WI38 (cell line): ENCODE data around the gene MERTK.
"Not testable (repeated sequence)": the region's sequence is repeated elsewhere in the genome, so short reads cannot be mapped to it uniquely, and the experiment has no call there.

Experiments used
- H3K4me3 ChIP-seq: 2 replicates; pipeline ENCODE4 v1.5.1; 2011; ENCODE audit warnings: low read depth, mild to moderate bottlenecking, control low read depth, low read length
- TF ChIP-seq, protein P1 (sequence below): IDR thresholded peaks from 2 replicates; pipeline ENCODE4 v1.5.1; 2012; ENCODE audit warnings: low read depth, mild to moderate bottlenecking, control low read depth, low read length

The MERTK gene

DNA sequence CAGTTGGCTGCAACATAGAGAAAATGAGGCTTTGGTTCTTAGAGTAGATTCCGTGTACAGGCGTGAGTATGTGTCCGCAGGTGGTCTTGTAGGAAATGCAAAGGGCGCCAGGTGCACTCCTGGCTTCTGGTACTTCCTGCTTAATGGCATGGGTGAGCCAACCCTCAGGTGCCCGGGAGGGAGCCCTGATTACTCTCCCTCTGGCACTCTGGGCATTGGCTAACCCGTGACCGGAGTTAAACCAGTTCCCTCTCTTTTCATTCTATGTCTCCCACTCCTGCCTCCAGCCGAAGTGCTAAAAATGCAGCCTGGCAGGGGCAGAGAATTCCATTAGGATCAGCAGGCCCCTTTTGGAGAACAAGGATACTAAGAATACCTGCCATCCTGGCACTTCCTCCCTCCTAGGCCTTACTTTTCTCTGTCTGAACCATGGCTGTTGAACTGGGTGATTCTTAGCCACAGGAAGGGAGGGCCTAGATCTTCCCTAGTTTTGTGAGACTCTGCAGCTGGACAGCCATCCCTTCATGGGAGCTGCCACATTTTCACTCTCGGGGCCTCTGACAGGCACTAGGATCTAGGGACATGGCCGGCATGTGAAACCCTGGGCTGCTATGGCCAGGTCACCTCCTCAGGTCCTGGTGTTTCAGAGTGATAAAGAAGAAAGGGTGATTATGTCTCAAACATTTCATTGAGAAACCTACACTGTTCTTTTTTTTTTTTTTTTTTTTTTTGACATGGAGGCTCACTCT lies 6.5 kb downstream of the MERTK start:
- H3K4me3 ChIP-seq = no peak overlapping the region
- TF ChIP-seq, protein P1, sequence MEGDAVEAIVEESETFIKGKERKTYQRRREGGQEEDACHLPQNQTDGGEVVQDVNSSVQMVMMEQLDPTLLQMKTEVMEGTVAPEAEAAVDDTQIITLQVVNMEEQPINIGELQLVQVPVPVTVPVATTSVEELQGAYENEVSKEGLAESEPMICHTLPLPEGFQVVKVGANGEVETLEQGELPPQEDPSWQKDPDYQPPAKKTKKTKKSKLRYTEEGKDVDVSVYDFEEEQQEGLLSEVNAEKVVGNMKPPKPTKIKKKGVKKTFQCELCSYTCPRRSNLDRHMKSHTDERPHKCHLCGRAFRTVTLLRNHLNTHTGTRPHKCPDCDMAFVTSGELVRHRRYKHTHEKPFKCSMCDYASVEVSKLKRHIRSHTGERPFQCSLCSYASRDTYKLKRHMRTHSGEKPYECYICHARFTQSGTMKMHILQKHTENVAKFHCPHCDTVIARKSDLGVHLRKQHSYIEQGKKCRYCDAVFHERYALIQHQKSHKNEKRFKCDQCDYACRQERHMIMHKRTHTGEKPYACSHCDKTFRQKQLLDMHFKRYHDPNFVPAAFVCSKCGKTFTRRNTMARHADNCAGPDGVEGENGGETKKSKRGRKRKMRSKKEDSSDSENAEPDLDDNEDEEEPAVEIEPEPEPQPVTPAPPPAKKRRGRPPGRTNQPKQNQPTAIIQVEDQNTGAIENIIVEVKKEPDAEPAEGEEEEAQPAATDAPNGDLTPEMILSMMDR = no peak

DNA sequence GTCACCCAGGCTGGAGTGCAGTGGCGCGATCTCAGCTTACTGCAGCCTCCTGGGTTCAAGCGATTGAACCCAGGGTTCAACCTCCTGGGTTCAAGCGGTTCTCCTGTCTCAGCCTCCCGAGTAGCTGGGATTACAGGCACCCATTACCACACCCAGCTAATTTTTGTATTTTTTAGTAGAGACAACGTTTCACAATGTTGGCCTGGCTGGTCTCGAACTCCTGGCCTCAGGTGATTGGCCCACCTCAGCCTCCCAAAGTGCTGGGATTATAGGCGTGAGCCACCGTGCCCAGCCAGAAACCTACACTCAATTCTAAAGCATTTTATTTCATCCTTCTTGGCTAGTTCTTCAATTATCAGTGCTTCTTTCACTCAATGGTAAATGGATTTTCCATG lies 7.1 kb downstream of the MERTK start:
- H3K4me3 ChIP-seq = not testable (repeated sequence)

DNA sequence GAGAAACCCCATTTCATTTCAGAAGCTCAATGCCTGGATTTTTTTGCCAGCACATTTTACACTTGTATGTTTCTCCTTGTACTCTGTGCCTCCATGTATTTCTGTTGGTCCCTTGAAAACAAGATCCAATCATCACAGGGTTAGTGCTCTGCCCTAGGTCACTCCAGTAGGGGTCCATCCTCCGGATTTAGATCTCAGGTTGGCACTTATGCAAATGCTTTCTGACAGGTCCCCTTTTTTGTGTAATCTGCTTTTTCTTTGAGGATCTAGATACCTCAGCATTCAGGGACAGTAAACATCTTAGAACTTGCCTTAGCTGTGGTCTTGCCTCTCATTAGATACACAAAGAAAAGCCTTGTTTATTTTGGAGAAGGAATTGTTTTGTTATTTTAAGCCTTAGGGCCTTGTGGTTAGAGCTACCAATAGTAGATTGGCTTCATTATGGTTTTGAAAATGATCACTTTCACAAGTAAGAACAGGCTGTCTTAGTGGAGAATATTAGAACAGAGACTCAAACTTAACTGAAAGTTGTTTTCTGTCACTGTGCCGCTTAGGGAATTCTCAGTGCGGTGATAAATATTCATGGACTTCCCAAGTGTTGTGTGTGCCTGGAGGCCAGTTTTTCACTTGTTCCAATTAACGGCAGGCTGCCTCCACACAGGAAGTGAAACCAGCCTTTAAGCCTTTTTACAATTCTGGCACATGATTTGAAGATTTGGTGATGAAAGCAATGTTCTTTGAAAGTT lies 7.8 kb downstream of the MERTK start:
- H3K4me3 ChIP-seq = no peak overlapping the region
- TF ChIP-seq, protein P1 = no peak

DNA sequence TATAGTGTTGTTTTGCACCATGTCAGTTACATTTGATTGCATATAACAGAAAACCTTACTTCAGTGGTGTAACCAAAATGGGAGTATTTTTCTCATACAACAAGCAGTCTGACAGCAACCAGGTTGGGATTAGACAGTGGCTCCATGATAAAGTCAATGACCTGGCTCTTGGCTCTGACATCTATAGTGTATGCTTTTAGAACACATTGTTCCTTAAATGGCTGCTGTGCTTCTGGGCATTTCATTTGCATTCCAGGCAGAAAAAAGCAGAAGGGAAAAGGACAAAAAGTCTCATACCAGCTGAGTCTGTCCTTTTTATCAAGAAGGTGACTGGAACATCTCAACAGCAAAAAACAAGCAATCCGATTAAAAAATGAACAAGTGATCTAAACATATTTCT lies 10.2 kb downstream of the MERTK start:
- H3K4me3 ChIP-seq = no peak overlapping the region
- TF ChIP-seq, protein P1 = no peak

DNA sequence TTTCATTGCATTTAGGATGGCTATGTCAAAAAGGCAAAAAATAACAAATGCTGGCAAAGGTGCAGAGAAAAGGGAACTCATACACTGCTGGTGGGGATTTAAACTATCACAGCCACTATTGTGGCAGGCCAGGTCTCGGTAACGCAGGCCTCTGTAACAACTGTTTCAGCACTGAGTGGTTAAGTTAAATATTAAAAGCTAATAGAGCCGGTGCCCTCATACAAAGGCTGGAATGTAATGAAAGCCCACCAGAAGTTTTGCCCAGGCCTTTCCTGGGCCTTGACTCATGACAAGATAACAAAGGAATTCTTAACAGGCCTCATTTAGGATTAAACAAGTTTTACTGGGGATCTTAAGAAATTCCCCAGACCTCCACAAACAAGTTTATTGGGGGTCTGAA lies 10.7 kb downstream of the MERTK start:
- no peak overlapping the region for H3K4me3 ChIP-seq
- TF ChIP-seq, protein P1 = no peak

DNA sequence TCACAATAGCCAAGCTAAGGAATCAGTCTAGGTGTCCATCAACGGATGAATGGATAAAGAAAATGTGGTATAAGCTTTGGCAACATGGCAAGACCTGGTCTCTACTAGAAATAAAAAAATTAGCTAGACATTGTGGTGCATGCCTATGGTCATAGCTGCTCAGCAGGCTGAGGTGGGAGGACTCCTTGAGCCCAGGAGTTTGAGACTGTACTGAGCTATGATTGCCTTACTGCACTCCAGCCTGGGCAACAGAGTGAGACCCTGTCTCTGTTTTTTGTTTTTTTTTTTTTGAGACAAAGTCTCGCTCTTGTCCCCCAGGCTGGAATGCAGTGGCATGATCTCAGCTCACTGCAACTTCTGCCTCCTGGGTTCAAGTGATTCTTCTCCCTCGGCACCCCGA lies 11.6 kb downstream of the MERTK start:
- H3K4me3 ChIP-seq = not testable (repeated sequence)

DNA sequence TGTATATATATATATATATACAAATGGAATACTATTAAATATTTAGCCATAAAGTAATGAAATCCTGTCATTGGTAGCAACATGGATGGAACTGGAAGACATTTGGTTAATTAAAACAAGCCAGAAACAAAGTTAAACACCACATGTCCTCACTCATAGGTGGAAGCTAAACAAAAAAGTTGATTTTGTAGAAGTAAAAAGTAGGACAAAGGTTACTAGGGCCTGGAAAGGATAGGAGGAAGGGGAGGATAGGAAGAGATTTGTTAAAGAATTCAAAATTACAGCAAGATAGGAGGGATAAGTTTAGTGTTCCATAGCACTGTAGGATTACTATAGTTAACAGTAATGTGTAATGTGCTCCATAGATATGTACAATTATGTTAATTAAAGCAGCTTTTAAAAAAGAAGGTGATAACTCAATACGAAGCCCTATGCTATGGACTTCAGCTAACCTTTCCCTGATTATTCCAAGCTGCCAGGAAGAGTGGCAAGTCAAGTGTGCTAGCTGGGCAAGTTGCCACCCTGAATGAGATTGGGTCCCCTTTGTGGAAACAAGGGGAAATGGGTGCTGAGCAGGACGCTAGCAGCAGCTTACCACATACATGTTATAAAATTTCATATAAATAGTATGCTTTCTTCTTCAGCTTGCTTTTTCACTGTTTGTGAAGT lies 12.3 kb downstream of the MERTK start:
- TF ChIP-seq, protein P1 = no peak
- H3K4me3 ChIP-seq = no peak overlapping the region

DNA sequence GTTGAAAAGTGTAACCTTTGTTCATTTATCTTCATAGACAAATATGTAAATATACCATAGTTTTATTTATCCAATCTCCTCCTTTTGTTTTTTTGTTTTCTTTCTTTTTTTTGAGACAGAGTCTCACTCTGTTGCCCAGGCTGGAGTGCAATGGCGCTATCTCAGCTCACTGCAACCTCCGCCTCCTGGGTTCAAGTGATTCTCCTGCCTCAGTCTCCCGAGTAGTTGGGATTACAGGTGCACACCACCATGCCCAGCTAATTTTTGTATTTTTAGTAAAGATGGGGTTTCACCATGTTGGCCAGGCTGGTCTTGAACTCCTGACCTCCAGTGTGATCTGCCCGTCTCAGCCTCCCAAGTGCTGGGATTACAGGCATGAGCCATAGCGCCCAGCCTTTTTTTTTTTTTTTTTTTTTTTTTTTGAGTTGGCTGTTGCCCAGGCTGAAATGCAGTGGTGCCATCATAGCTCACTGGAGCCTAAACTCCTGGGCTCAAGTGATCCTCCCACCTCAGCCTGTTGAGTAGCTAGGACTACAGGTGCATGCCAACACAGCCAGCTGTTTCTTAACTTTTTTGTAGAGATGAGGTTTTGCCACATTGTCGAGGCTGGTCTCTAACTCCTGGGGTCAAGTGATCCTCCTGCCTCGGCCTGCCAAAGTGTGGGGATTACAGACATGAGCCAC lies 13.0 kb downstream of the MERTK start:
- not testable (repeated sequence) for H3K4me3 ChIP-seq
